Renal pelvis (tissue), 4 donors: ENCODE results near the gene TNS1. TPM values are rescaled to one million over a fixed set of nuclear protein-coding genes. Genes with fewer than 3 reads are reported as not detected.

ENCODE experiments used
- DNase-seq: peaks from one replicate; pipeline ENCODE4 v3.0.0-alpha.2; 2013
- polyA plus RNA-seq, 3 donors: library from polyadenylated mRNA; unstranded; fragments of 120-200 nt; gene quantifications; one replicate each; pipeline ENCODE4 v1.2.1, GENCODE V29; 2013; ENCODE audit not compliant: insufficient read length in 3 of 3

TNS1 gene
- polyA plus RNA-seq, 3 donors, result 56.6 to 75.9 (median 67.8) TPM

DNA sequence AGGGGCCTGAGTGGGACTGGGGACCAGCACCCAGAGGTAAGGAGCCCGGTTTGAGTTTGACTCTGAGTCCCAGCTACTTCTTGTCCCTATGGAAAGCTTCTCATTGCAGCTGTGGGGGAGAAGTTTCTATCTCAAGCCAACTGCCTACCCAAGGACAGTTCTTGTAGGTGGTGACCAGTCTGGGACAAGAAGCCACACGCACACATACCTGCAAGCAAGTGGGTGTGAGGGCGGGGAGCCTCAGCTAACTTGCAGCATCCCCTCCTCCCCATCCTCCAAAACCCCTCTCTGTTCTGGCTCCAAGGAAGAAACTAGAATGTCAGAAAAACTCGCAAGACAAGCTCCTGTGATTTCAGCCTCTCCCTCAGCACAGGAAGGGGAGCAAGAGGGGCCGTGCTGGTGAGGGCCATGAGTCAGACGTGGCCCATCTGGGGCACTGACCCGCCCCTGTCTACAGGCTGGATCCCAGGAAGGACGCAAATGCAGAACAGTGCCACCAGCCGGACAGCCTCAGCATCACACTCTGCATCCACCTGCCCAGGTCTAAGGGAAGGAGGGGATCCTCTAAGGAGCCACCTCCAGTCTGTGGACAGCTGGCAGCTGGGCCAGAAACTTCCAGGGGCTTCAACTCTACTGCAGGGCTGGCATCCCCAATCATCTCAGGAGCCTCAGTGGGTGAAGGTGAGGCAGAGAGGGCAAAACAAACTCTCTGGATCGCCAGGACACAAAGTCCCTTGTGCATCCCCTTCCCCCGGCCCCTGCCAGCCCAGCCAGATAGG is 103.4 kb downstream of the TNS1 start:
- DNase-seq, result no peak

GRCh38 chr2:217897816-217898806 is 104.7 kb downstream of the TNS1 start:
- no peak for DNase-seq

GRCh38 chr2:217897091-217897715 is 105.6 kb downstream of the TNS1 start:
- no peak for DNase-seq

DNA sequence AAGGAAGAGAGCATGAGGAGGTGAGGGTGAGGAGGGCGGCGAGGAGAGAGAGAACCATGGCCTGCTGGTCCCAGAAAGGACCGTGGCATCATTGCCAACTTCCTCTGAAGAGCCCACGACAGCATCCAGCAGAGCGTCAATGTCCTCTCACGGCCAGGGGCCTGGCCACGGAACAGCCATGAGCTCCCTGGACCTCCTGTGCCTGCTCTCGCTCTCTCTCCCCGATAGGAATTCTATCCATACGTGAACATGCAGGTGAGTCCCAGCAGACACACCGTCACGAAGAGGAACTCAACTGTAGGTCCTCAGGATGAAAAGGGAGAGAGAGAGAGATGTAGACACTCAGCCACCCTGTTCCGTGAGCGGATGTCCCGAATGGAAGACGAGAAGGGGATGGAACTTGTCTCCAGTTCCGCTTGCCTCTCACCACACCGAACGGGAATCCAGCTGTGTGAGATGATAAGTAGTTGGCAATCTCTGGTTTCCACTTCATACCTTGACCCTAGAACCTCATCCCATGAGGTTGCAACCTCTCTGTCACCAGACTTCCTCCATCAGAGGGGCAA is 107.6 kb downstream of the TNS1 start:
- DNase-seq, result no peak

GRCh38 chr2:217893440-217893839 is 109.4 kb downstream of the TNS1 start:
- no peak for DNase-seq

DNA sequence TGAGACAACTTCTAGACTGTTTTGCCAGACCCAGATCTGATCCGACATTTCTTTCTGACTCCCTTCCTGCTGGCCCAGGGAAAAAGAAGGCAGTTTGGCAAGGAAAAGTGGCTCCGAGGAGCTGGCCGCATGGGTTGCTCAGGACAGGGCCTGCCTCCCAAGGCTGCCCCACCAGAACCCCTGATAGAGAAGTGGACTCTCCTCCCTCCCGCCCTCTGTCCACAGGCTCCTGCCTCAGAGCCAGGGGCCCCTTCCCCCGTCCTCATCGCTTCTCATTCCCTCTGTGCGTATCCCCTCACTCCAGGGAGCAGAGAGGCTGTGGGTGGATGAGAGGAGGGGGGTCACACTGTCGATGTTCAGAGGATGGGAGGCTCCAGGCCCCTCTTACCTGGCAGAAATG is 110.2 kb downstream of the TNS1 start:
- no peak for DNase-seq

DNA sequence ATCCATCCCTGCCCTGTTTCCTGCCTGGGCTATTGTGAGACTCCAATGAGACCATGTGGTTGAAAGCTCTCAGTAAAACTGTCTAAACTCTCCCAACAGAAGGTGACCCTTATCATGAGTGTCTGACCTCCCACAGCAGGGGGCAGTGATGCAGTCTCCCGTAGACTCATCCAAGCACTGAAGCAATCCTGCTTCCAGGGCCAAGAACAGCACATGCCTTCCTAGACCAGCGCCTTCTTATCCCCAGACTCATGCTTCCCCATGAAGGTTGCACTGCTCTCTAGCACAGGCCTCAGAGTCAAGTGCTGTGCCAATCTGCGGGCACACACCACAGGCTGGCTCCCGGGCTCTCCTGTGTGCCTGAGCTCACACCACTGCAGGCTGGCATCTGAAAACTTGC is 112.3 kb downstream of the TNS1 start:
- no peak for DNase-seq

- no peak for DNase-seq
Observed at GRCh38 chr2:217889656-217890055, 113.1 kb downstream of the TNS1 start.

DNA sequence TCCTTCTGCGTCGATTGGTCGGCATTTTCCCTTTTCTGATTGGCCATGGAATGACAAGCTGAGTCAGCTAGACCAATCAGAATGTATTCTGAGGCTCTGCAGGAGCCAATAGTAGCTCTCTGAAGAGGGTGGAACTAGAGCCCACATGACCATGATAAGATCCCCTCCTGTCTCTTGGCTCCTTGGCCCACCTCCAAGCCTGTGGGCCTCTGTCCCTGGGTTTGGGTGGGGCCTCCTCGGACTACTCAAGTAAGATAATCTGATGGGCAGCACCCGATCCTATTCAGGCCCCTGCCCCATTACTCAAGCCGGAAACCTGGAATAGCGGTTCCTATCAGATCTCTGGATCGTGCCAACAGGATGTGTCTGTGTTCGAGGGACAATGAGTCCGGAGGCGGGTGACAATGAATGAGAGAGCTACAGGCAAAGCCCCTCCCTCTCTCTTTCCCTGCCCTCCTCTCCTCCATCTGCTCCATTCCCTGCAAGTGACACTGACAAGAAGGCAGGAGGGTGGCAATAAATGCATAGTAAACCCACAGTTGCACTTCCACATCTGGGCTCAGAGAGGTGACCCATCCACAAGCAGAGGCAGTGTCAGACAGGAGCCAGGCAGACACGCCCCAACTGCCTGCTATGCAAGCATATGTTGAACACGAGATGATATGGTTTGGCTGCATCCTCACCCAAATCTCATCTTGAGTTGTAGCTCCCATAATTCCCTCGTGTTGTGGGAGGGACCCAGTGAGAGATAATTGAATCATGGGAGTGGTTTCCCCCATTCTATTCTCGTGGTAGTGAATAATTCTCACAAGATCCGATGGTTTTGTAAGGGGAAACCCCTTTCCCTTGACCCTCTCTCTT is 114.7 kb downstream of the TNS1 start:
- no peak for DNase-seq

- DNase-seq, result peak; percentile 72
Observed at GRCh38 chr2:217886720-217887309, 116.0 kb downstream of the TNS1 start.

GRCh38 chr2:217886091-217886490 is 116.7 kb downstream of the TNS1 start:
- no peak for DNase-seq

GRCh38 chr2:217884985-217885384 is 117.8 kb downstream of the TNS1 start:
- DNase-seq, result no peak

GRCh38 chr2:217880891-217881290 is 121.9 kb downstream of the TNS1 start:
- DNase-seq, result no peak

GRCh38 chr2:217880287-217880889 is 122.4 kb downstream of the TNS1 start:
- DNase-seq, result no peak

GRCh38 chr2:217878915-217879590 is 123.7 kb downstream of the TNS1 start:
- DNase-seq, result no peak

DNA sequence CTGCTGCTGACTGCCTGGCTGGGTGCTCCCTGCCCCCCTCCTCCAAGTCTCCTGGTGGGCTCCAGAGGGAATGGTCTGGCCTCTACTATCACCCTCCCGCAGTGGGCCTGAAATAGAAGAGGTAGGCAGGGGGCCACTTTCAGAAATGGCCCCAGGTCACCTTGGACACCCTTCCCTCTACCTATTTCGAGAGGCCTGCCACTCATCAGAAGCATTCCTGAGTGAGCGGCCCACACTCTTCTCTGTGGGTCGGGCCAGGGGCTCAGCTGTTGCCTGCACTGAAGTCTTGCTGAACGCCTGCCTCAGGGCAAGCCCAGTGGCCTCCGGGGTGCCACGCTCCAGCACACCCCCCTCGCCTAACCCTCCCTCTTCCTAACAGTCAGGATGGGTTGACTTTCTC is 124.9 kb downstream of the TNS1 start:
- DNase-seq, result no peak

GRCh38 chr2:217876253-217876570 is 126.6 kb downstream of the TNS1 start:
- no peak for DNase-seq

DNA sequence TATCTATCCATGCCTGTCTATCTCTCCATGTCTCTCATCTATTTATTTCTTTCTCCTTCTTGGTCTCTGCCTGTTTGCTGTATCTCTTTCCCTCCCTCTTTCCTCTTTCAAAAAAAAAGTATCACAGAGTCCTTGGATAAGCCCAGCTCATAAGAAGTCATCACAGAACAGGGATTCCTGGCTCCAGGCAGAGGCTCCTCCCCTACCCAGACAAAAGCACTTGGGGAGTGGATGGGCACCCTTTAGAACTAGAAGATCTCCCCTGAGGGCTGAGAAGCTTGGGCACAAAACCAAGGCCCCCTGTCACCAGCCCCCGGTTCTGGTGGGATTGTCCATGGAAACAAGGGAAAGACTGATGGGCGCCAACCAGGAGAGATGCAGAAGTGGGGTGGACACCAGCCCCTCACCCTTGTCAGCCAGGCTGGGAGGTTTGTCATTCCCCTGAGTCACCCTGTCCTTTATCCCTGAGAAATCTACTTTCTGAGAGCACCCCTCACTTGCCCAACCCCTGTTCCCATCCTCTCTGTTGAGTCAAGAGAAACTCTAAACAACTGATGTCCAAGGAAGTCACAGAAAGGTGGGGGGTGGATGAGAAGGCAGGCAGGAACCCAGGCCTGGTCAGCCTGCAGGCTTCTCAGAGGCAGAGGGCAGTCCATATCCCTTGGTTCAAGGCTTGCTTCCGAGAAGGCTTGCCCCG is 127.1 kb downstream of the TNS1 start:
- no peak for DNase-seq

- no peak for DNase-seq
Observed at GRCh38 chr2:217875138-217875537, 127.7 kb downstream of the TNS1 start.
